H1 (cell line): ENCODE results near the gene EIPR1. TPM values are rescaled to one million over a fixed set of nuclear protein-coding genes. Genes with fewer than 3 reads are reported as not detected.

ENCODE experiments used
- CTCF ChIA-PET: fragments of 300-600 bp; sonication (Branson Sonifier 250); formaldehyde crosslinking; loops from one replicate; lab custom pipeline; 2021; ENCODE audit not compliant: partially characterized antibody; lab: Charles Lee
- POLR2A ChIA-PET: fragments of 300-600 bp; sonication (Branson Sonifier 250); formaldehyde crosslinking; loops from one replicate; lab custom pipeline; 2021; ENCODE audit warnings: inconsistent platforms; ENCODE audit not compliant: partially characterized antibody; lab: Charles Lee
- DNase-seq, 2 experiments: peaks; one replicate each; pipeline versions ENCODE4 v3.0.0 to v3.0.0-alpha.2; 2010 to 2022; ENCODE audit warnings: low spot score in 2 of 2, low read depth in 1 of 2, mixed read lengths in 1 of 2
- FAIRE-seq: peaks from 2 replicates; lab custom pipeline; 2011; peaks lifted over from hg19 to GRCh38; lab: Jason Lieb, UNC
- H2AFZ ChIP-seq: 2 replicates; pipeline ENCODE4 v1.8.1; 2012; ENCODE audit warnings: low read length, inconsistent platforms
- H2AK5ac ChIP-seq: 2 replicates; pipeline ENCODE4 v1.6.1; 2013; ENCODE audit warnings: low read depth, low read length
- H2BK120ac ChIP-seq: replicated peaks from 2 replicates; pipeline ENCODE3; 2013; ENCODE audit warnings: low read depth, low read length, inconsistent platforms
- H2BK12ac ChIP-seq: 2 replicates; pipeline ENCODE4 v1.6.1; 2013; ENCODE audit warnings: low read depth, low read length
- H2BK15ac ChIP-seq: 2 replicates; pipeline ENCODE4 v1.6.1; 2013; ENCODE audit warnings: low read length
- H2BK20ac ChIP-seq: 2 replicates; pipeline ENCODE4 v1.6.1; 2013; ENCODE audit warnings: low read length
- H2BK5ac ChIP-seq: 2 replicates; pipeline ENCODE4 v1.6.1; 2013; ENCODE audit warnings: low read depth, low read length
- H3K14ac ChIP-seq: 2 replicates; pipeline ENCODE4 v1.6.1; 2013; ENCODE audit warnings: inconsistent platforms; ENCODE audit not compliant: insufficient read length
- H3K18ac ChIP-seq: 2 replicates; pipeline ENCODE4 v1.6.1; 2013; ENCODE audit warnings: low read length; ENCODE audit errors: extremely low read depth
- H3K23ac ChIP-seq: 2 replicates; pipeline ENCODE4 v1.6.1; 2013; ENCODE audit warnings: inconsistent platforms; ENCODE audit not compliant: insufficient read length
- H3K23me2 ChIP-seq: 2 replicates; pipeline ENCODE4 v1.6.1; 2013; ENCODE audit warnings: low read depth, low read length
- H3K27ac ChIP-seq: 2 replicates; pipeline ENCODE4 v1.6.1; 2011; ENCODE audit warnings: low read depth, low read length, inconsistent platforms
- H3K27me3 ChIP-seq, 4 experiments: replicated peaks in 1 of 4; 1 replicate in 1 of 4; 2 replicates in 3 of 4; pipeline versions ENCODE4 v1.6.1 to v1.8.1; 2011 to 2013; ENCODE audit warnings: low read length in 3 of 4, mild to moderate bottlenecking in 3 of 4, inconsistent platforms in 2 of 4, mixed read lengths in 2 of 4, moderate library complexity in 1 of 4; ENCODE audit not compliant: control insufficient read depth in 3 of 4, insufficient read depth in 3 of 4; ENCODE audit errors: extremely low read depth in 1 of 4
- H3K36me3 ChIP-seq, 4 experiments: 2 replicates each; pipeline versions ENCODE4 v1.6.1 to v1.8.1; 2011 to 2013; ENCODE audit warnings: mild to moderate bottlenecking in 4 of 4, low read length in 3 of 4, moderate library complexity in 2 of 4, control low read depth in 1 of 4, inconsistent platforms in 1 of 4; ENCODE audit not compliant: insufficient read depth in 4 of 4, control insufficient read depth in 2 of 4
- H3K4ac ChIP-seq: replicated peaks from 2 replicates; pipeline ENCODE3; 2013; ENCODE audit warnings: low read length, low read depth, mixed read lengths, inconsistent platforms; ENCODE audit not compliant: insufficient read length
- H3K4me1 ChIP-seq, 4 experiments: replicated peaks in 1 of 4; 1 replicate in 1 of 4; 2 replicates in 3 of 4; pipeline versions ENCODE4 v1.6.1 to v1.8.1; 2011 to 2013; ENCODE audit warnings: low read length in 3 of 4, inconsistent platforms in 2 of 4, mixed read lengths in 1 of 4; ENCODE audit not compliant: insufficient read depth in 4 of 4, control insufficient read depth in 3 of 4
- H3K4me2 ChIP-seq, 2 experiments: 2 replicates each; pipeline versions ENCODE4 v1.6.1 to v1.8.1; 2011 to 2013; ENCODE audit warnings: low read depth in 2 of 2, low read length in 2 of 2, control low read depth in 1 of 2, inconsistent platforms in 1 of 2, mild to moderate bottlenecking in 1 of 2; ENCODE audit not compliant: insufficient read depth in 1 of 2
- H3K4me3 ChIP-seq, 4 experiments: fragments of 200-600, 300-600 bp in 1 of 4; sonication (generic), shearing (Covaris generic), sonication (Bioruptor Twin) in 1 of 4; 2 replicates each; pipeline versions ENCODE4 v1.5.1 to v1.8.1; 2011 to 2016; ENCODE audit warnings: low read length in 4 of 4, low read depth in 3 of 4, control low read depth in 2 of 4, inconsistent platforms in 2 of 4, mild to moderate bottlenecking in 2 of 4, mixed read lengths in 1 of 4, moderate library complexity in 1 of 4; ENCODE audit not compliant: insufficient read depth in 2 of 4; ENCODE audit errors: extremely low read depth in 1 of 4
- H3K56ac ChIP-seq: replicated peaks from 2 replicates; pipeline ENCODE3; 2013; ENCODE audit warnings: low read depth, mild to moderate bottlenecking, mixed read lengths, low read length, inconsistent platforms; ENCODE audit not compliant: insufficient read length
- H3K79me1 ChIP-seq: 2 replicates; pipeline ENCODE4 v1.6.1; 2013; ENCODE audit warnings: low read depth, low read length, control low read depth
- H3K79me2 ChIP-seq, 2 experiments: 2 replicates each; pipeline versions ENCODE4 v1.6.1 to v1.8.1; 2012 to 2013; ENCODE audit warnings: low read length in 2 of 2, mild to moderate bottlenecking in 2 of 2, inconsistent platforms in 1 of 2; ENCODE audit not compliant: insufficient read depth in 2 of 2, control insufficient read depth in 1 of 2
- H3K9ac ChIP-seq, 4 experiments: replicated peaks in 1 of 4; 1 replicate in 1 of 4; 2 replicates in 3 of 4; pipeline versions ENCODE4 v1.6.1 to v1.8.1; 2011 to 2013; ENCODE audit warnings: low read depth in 3 of 4, low read length in 3 of 4, control low read depth in 2 of 4, mild to moderate bottlenecking in 2 of 4, moderate library complexity in 2 of 4, inconsistent platforms in 1 of 4; ENCODE audit errors: extremely low read depth in 1 of 4
- H3K9me3 ChIP-seq, 2 experiments: 2 replicates each; pipeline versions ENCODE4 v1.6.1 to v1.8.1; 2012 to 2013; ENCODE audit warnings: mild to moderate bottlenecking in 2 of 2, moderate library complexity in 2 of 2, control low read depth in 1 of 2, inconsistent platforms in 1 of 2, low read depth in 1 of 2, low read length in 1 of 2, mixed read lengths in 1 of 2; ENCODE audit not compliant: insufficient read depth in 2 of 2
- H4K20me1 ChIP-seq, 2 experiments: replicated peaks in 1 of 2; 2 replicates each; pipeline versions ENCODE3 to v1.8.1; 2011 to 2013; ENCODE audit warnings: inconsistent platforms in 2 of 2, low read length in 2 of 2, mild to moderate bottlenecking in 1 of 2; ENCODE audit not compliant: insufficient read depth in 2 of 2, control insufficient read depth in 1 of 2
- H4K5ac ChIP-seq: 2 replicates; pipeline ENCODE4 v1.6.1; 2013; ENCODE audit warnings: low read length, low read depth, mixed read lengths, inconsistent platforms; ENCODE audit not compliant: insufficient read length
- H4K8ac ChIP-seq: 2 replicates; pipeline ENCODE4 v1.8.0; 2013; ENCODE audit warnings: mild to moderate bottlenecking, moderate library complexity, low read length, inconsistent platforms; ENCODE audit not compliant: insufficient read depth; ENCODE audit errors: extremely low read depth
- H4K91ac ChIP-seq: replicated peaks from 2 replicates; pipeline ENCODE3; 2013; ENCODE audit warnings: low read length, mixed read lengths, inconsistent platforms; ENCODE audit not compliant: insufficient read length
- ATF2 ChIP-seq: IDR thresholded peaks from 2 replicates; pipeline ENCODE4 v1.6.1; 2012; ENCODE audit warnings: low read length, inconsistent platforms
- CEBPB ChIP-seq: IDR thresholded peaks from 2 replicates; pipeline ENCODE4 v1.6.1; 2012; ENCODE audit warnings: low read depth, low read length
- FOSL1 ChIP-seq: IDR thresholded peaks from 2 replicates; pipeline ENCODE4 v1.6.1; 2011; ENCODE audit warnings: mild to moderate bottlenecking, low read depth, low read length, moderate library complexity; ENCODE audit not compliant: insufficient read depth
- GABPA ChIP-seq: IDR thresholded peaks from 2 replicates; pipeline ENCODE4 v1.6.1; 2011; ENCODE audit warnings: mild to moderate bottlenecking, low read length, moderate library complexity, borderline replicate concordance; ENCODE audit not compliant: insufficient read depth
- POLR2A ChIP-seq, 2 experiments: IDR thresholded peaks; 1 replicate in 1 of 2; 2 replicates in 1 of 2; pipeline ENCODE4 v1.6.1; 2011; ENCODE audit warnings: low read depth in 2 of 2, low read length in 2 of 2, mild to moderate bottlenecking in 2 of 2; ENCODE audit errors: control extremely low read depth in 1 of 2
- SAP30 ChIP-seq: fragments of 300-600 bp; sonication (generic); IDR thresholded peaks from 2 replicates; pipeline ENCODE4 v1.7.1; 2012; ENCODE audit warnings: low read length, moderate library complexity, mild to moderate bottlenecking, inconsistent platforms; ENCODE audit not compliant: insufficient read depth, insufficient replicate concordance
- SRF ChIP-seq: IDR thresholded peaks from 2 replicates; pipeline ENCODE4 v1.6.1; 2011; ENCODE audit warnings: mild to moderate bottlenecking, low read depth, low read length, moderate library complexity
- TAF1 ChIP-seq: IDR thresholded peaks from 2 replicates; pipeline ENCODE4 v1.6.1; 2011; ENCODE audit warnings: mild to moderate bottlenecking, low read depth, low read length
- YY1 ChIP-seq: IDR thresholded peaks from 2 replicates; pipeline ENCODE4 v1.6.1; 2011; ENCODE audit warnings: low read depth, mild to moderate bottlenecking, low read length
- ZNF274 ChIP-seq: IDR thresholded peaks from 2 replicates; pipeline ENCODE4 v1.7.0; 2012; ENCODE audit warnings: low read length, borderline replicate concordance; ENCODE audit errors: extremely low read depth
- WGBS, 2 experiments: shearing (Covaris generic) in 1 of 2; methylation state at CpG; one replicate each; pipeline versions ENCODE4 v1.1.6 to v1.1.7; 2013 to 2015; ENCODE audit warnings: low lambda C conversion rate in 2 of 2, mixed read lengths in 2 of 2, inconsistent platforms in 1 of 2, low coverage in 1 of 2, missing lambda C conversion rate in 1 of 2; ENCODE audit not compliant: insufficient replicate concordance in 2 of 2, insufficient coverage in 1 of 2, insufficient read length in 1 of 2; ENCODE audit errors: extremely low coverage in 1 of 2, missing lambda C conversion rate in 1 of 2; 5-methylcytosine and 5-hydroxymethylcytosine counted together
- polyA plus RNA-seq, 7 experiments: library from polyadenylated mRNA; depleted of rRNA in 3 of 7; stranded (reverse) in 5 of 7; unstranded in 2 of 7; fragments of >200 nt in 5 of 7; fragments of 200-250 nt in 2 of 7; gene quantifications; 1 replicate in 5 of 7; 2 replicates in 1 of 7; 4 replicates in 1 of 7; pipeline versions ENCODE4 v1.2.1 to v1.2.3, GENCODE V29; 2011 to 2013; ENCODE audit warnings: missing spikeins in 2 of 7, mixed read lengths in 2 of 7
- total RNA-seq: library from RNA; stranded (reverse); fragmentation: NEBNext Ultra II Directional; extraction: Animal tissue kit (Norgen Biotek cat#: 25700); gene quantifications from 2 replicates; pipeline ENCODE4 v1.2.1, GENCODE V29; 2021

Gene EIPR1
- total and polyA plus RNA-seq, 2 of the 8 experiments (the other 6 are each of a cell fraction or from before 2014, with no cell fraction given): 26.3 to 56.4 TPM

- no peak overlapping the region for H3K14ac ChIP-seq
- no peak for FAIRE-seq
- no peak for TF ChIP-seq GABPA
- TF ChIP-seq ZNF274: no peak
- no peak for TF ChIP-seq CEBPB
- TF ChIP-seq SAP30: no peak
- TF ChIP-seq POLR2A (IDR thresholded peaks at IDR 0.05; ENCODE audit: control extremely low read depth in 1 of 2, low read depth in 2 of 2, low read length in 2 of 2): no peak
- TF ChIP-seq ATF2: no peak
- TF ChIP-seq TAF1: no peak
- no peak for TF ChIP-seq FOSL1
- TF ChIP-seq SRF: no peak
- no peak for TF ChIP-seq YY1
These were observed 171.8 kb downstream of the EIPR1 start for GRCh38 chr2:3205845-3206244.

More at GRCh38 chr2:3205845-3206244, 171.8 kb downstream of the EIPR1 start:
- Histone ChIP-seq H3K4ac (no peak overlapping the region), H3K23ac (no peak overlapping the region), H2BK12ac (no peak overlapping the region), H2BK15ac (no peak overlapping the region), H4K8ac (no peak overlapping the region; the same call in 1 of the 2 replicates), H4K20me1 (no peaks in the 10 kb centered on the region), H2BK120ac (no peak overlapping the region), H3K18ac (no peak overlapping the region), H3K9me3 (no peaks in the 10 kb centered on the region; a peak in 1 of 4 replicates), H3K9ac (no peak overlapping the region), H3K4me2 (no peak overlapping the region), H3K23me2 (no peaks in the 10 kb centered on the region), H2BK20ac (no peak overlapping the region), H3K27me3 (no peaks in the 10 kb centered on the region), H3K79me2 (no peaks in the 10 kb centered on the region), H4K5ac (no peak overlapping the region), H3K4me3 (no peak overlapping the region), H3K56ac (no peak overlapping the region), H3K27ac (no peak overlapping the region), H2AFZ (no peak overlapping the region), H2BK5ac (no peak overlapping the region), H2AK5ac (no peak overlapping the region), H4K91ac (no peak overlapping the region), H3K36me3 (no peaks in the 10 kb centered on the region; a peak in 1 of 8 replicates), H3K79me1 (no peaks in the 10 kb centered on the region; the same call in 1 of the 2 replicates), H3K4me1 (no peaks in the 10 kb centered on the region; a peak in 1 of 7 replicates)
- ChIA-PET CTCF (interaction anchor here (1.1 to 1.6 kb wide), 4 partner anchors 9 to 29 kb away, joined by 3 to 4 read pairs (median 4); no protein-coding TSS in a partner anchor), POLR2A (no interaction called here)
- WGBS, 2 experiments: 90% methylated on average over 4 of the region's 4 CpGs; no CpG with 5 or more reads in 1 of the 2 experiments
- DNase-seq: no peak
